Hepatocyte (in vitro differentiated cells): Measurements from ENCODE around the gene GZF1.
A peak's percentile ranks its signal among the peaks of the same experiment; 100 is the strongest.

Experiments
- EZH2 ChIP-seq: fragments of 200-600 bp; sonication (generic); IDR thresholded peaks from 2 replicates; pipeline ENCODE4 v1.6.1; 2016; ENCODE audit warnings: antibody characterized with exemption, mild to moderate bottlenecking, borderline replicate concordance
- EZH2phosphoT487 ChIP-seq: fragments of 200-600 bp; sonication (generic); IDR thresholded peaks from one replicate; pipeline ENCODE4 v1.6.1; 2018; ENCODE audit warnings: antibody characterized with exemption, mild to moderate bottlenecking, low read depth, moderate library complexity; ENCODE audit not compliant: unreplicated experiment, severe bottlenecking
- TF ChIP-seq, protein P1 (sequence below): fragments of 200-600 bp; sonication (generic); IDR thresholded peaks from 2 replicates; pipeline ENCODE4 v1.5.1; 2016; ENCODE audit warnings: antibody characterized with exemption, mild to moderate bottlenecking; ENCODE audit not compliant: poor library complexity

GRCh38 chr20:23361476-23362391 lies at the start of gene GZF1:
- TF ChIP-seq, protein P1, sequence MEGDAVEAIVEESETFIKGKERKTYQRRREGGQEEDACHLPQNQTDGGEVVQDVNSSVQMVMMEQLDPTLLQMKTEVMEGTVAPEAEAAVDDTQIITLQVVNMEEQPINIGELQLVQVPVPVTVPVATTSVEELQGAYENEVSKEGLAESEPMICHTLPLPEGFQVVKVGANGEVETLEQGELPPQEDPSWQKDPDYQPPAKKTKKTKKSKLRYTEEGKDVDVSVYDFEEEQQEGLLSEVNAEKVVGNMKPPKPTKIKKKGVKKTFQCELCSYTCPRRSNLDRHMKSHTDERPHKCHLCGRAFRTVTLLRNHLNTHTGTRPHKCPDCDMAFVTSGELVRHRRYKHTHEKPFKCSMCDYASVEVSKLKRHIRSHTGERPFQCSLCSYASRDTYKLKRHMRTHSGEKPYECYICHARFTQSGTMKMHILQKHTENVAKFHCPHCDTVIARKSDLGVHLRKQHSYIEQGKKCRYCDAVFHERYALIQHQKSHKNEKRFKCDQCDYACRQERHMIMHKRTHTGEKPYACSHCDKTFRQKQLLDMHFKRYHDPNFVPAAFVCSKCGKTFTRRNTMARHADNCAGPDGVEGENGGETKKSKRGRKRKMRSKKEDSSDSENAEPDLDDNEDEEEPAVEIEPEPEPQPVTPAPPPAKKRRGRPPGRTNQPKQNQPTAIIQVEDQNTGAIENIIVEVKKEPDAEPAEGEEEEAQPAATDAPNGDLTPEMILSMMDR, result peak; percentile 9
- no peak for TF ChIP-seq EZH2
- TF ChIP-seq EZH2phosphoT487, result no peak
